ENCODE measurements around the gene RAP1B. TPM values are rescaled to one million over a fixed set of nuclear protein-coding genes. Genes with fewer than 3 reads are reported as not detected.

RAP1B gene
- total and polyA plus RNA-seq, 9 of the 15 experiments (the other 6 are each of a cell fraction or from before 2014, with no cell fraction given): 107 to 309 (median 170) TPM

DNA sequence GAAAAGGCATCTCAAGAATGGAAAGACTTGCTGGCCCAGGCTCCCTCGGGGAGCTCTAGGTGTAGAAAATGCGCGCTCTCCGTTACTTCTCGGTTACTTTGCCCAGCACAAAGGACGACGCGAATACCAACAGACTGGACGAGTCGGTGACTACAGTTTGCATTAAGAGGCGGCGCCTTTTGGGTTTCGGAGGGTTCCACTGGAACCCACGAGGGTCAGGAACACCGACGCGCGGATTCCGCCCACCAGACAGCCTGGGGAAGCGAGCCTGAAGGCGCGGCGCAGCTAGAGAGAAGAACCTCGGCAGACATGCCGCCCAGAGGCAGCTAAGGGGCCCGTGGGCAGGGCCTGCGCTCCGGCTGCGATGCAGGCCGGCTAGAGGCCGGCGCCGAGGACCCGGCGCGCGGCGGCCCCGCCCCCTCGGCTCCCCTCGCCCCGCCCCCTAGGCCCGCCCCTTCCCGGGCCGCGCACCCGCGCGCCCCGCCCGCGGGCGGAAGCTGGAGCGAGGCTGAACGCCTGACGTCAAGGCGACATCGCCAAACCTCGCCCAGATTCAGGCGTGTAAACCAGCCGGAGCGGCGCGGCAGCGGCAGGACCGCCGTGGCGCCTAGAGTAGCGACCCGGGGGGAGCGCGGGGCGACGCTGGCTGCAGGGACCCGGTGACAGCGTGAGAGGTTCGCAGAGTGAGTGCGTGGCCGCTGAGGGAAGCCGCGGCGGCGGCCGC is at the start of gene RAP1B (continued):
- TF ChIP-seq ZNF318 (IDR thresholded peaks at IDR 0.05; ENCODE audit: borderline replicate concordance in 1 of 2, low read depth in 1 of 2) (no peak), ELF2 (CRISPR knock-in tag; IDR thresholded peaks at IDR 0.05) (no peak), HOMEZ (CRISPR knock-in tag; IDR thresholded peaks at IDR 0.05) (no peak), ZKSCAN1 (IDR thresholded peaks at IDR 0.05; ENCODE audit: low read depth, low read length) (no peak), CREB5 (CRISPR knock-in tag; IDR thresholded peaks at IDR 0.05) (no peak), RBBP5 (IDR thresholded peaks at IDR 0.05; ENCODE audit: borderline replicate concordance, insufficient read depth, low read length, poor library complexity, severe bottlenecking) (peak; percentile 91), FOXO4 (CRISPR knock-in tag; IDR thresholded peaks at IDR 0.05) (no peak), ZNF165 (CRISPR knock-in tag; IDR thresholded peaks at IDR 0.05; ENCODE audit: borderline replicate concordance) (no peak)
- TF ChIP-seq, protein P1, sequence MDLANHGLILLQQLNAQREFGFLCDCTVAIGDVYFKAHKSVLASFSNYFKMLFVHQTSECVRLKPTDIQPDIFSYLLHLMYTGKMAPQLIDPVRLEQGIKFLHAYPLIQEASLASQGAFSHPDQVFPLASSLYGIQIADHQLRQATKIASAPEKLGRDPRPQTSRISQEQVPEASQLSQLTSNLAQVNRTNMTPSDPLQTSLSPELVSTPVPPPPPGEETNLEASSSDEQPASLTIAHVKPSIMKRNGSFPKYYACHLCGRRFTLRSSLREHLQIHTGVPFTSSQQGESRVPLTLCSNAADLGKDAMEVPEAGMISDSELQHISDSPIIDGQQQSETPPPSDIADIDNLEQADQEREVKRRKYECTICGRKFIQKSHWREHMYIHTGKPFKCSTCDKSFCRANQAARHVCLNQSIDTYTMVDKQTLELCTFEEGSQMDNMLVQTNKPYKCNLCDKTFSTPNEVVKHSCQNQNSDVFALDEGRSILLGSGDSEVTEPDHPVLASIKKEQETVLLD (IDR thresholded peaks at IDR 0.05): no peak

All from K562 (cell line).